HG03103 (cell line): ENCODE data around the gene CYYR1.

ENCODE experiments used
- ATAC-seq: cut with Tn5 transposase; IDR thresholded peaks from one replicate; pipeline ENCODE4 v1.9.1; 2021; ENCODE audit warnings: low read depth; ENCODE audit not compliant: unreplicated experiment

Gene CYYR1

GRCh38 chr21:26443291-26443690 is 129.8 kb downstream of the CYYR1 start:
- no peak for ATAC-seq

GRCh38 chr21:26441149-26441548 is 131.9 kb downstream of the CYYR1 start:
- ATAC-seq = no peak

- no peak for ATAC-seq
Observed at GRCh38 chr21:26438976-26439375, 134.1 kb downstream of the CYYR1 start.

- ATAC-seq = peak; percentile 44
Observed at GRCh38 chr21:26437326-26438009, 135.6 kb downstream of the CYYR1 start.

GRCh38 chr21:26433386-26433785 is 139.7 kb downstream of the CYYR1 start:
- ATAC-seq = no peak

- peak; percentile 69 for ATAC-seq
Observed at GRCh38 chr21:26432410-26432809, 140.7 kb downstream of the CYYR1 start.

GRCh38 chr21:26425576-26425975 is 147.5 kb downstream of the CYYR1 start:
- no peak for ATAC-seq

- no peak for ATAC-seq
Observed at GRCh38 chr21:26423511-26423910, 149.6 kb downstream of the CYYR1 start.

GRCh38 chr21:26422706-26423105 is 150.4 kb downstream of the CYYR1 start:
- no peak for ATAC-seq

- no peak for ATAC-seq
Observed at GRCh38 chr21:26422138-26422537, 150.9 kb downstream of the CYYR1 start.

- ATAC-seq = no peak
Observed at GRCh38 chr21:26421724-26422123, 151.4 kb downstream of the CYYR1 start.
